Measurements from ENCODE around the gene PSMG4.

DNA sequence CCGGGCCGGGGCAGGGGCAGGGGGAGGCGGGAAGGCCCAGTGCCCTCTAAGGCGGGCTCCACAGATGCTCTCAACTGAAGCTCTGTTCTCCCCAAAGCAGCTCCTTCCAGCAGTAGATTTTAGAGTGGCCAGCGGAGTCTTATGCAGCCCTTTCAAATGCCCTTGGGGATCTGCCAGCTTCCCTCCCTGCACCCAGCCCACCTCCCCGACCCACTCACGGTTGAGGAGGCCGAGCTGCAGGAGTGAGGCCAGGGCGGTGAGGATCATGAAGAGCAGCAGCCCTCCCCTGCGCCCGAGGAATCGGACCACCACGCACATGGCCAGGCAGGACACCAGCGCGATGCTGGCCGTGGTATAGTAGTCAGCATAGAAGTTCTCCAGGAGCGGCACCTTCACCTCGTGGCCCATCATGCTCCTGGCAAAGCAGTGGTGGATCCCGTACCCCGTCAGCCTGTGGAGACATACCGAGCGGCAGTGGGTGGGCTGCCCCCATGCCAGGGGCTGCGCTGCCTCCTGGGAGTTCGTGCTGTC lies 28.0 kb downstream of the PSMG4 start:
- TF ChIP-seq EP300 (IDR thresholded peaks at IDR 0.05) (no peak), CTCF (IDR thresholded peaks at IDR 0.05) (no peak), POLR2A (IDR thresholded peaks at IDR 0.05) (no peak), POLR2AphosphoS5 (IDR thresholded peaks at IDR 0.05) (no peak)

Data from stomach (tissue), 4 donors.